Stimulated activated CD4-positive, alpha-beta T cell treated with anti-CD3 and anti-CD28 coated beads, Interleukin-15, amount 100 ng/mL, for 48 hours (primary cell): ENCODE data around the gene PYY.
A peak's percentile ranks its signal among the peaks of the same experiment; 100 is the strongest.
"Not testable (repeated sequence)": the region's sequence is repeated elsewhere in the genome, so short reads cannot be mapped to it uniquely, and the experiment has no call there.

Experiments
- DNase-seq, 2 donors: peaks; one replicate each; pipeline ENCODE4 v3.0.0-alpha.2; 2020; ENCODE audit warnings: low read depth in 2 of 2

The PYY gene

GRCh38 chr17:43953746-43954145 lies at the start of gene PYY:
Gene PYY, minus strand, starts transcription at chr17:43953940. Its CDS starts 457 bp downstream, at chr17:43953483.
- no peak for DNase-seq

GRCh38 chr17:44002141-44002848 lies 48.6 kb upstream of the PYY start:
- DNase-seq = no peak

DNA sequence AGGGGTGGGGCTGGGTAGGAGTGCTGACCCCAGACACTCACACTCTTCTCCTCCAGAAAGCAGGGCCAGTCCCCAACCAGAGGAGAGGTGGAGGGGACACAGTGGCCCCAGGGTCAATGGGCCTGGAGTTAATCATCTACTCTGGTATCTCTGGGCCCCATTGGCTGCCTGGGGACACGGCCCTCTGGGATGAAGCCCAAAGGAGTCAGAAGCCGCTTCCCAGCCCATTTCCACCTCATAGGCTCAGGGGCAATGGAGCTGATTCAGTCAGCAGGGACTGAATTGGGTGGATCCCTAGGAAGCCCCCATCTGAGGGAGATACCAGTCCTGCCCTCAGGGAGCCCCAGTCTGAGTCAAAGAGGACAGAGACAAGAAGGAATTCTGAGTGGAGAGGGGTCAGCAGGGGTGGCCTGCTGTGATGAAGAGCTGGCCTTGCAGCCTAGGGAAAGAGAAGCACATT lies 47.8 kb upstream of the PYY start:
- no peak for DNase-seq

DNA sequence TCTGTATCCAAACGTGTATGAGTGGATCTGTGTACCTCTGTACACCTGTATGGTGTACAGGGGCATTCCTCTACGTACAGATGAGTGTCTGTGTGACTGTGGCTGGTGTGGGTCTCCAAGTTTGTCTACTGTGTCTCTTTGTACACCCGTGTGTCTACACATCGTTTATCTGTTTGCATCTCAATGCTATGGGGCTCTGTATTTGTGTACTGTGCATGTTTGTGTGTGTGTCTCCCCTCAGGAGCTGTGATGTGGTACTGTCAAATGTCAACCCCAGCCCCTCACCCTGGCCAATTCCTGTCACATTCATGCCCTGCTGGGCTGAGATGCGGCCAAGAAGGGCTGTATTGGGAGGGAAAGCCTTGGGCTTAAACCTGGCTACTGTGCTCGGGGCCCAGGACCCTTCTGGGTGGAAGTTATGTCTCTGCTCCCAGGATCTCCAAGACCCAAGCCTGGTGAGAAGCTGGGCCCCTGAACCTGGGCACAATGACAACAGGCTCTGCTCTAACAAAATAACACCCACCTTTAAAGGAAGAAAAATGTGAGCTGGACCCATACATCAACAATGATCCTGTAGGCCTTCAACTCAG lies 47.2 kb upstream of the PYY start:
- no peak for DNase-seq

GRCh38 chr17:44000141-44000860 lies 46.6 kb upstream of the PYY start:
- DNase-seq = no peak

DNA sequence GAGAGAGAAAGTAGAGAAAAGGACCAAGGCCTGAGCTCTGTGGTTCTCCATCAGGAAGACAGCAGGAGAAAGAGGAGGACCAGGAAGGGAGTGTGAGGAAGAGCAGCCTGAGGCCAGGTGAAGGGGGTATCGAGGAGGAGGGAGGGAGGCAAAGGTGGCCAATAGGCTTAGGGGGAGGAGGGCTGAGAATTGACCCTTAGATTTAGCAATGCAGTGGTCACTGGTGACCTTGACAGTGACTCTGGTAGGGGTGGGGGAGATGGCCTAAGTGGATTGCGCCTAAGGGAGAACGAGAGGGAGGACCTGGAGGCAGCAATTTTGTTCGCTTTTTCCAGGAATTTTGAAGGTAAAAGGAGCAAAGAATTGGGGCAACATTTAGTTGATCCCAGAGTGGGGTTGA lies 45.3 kb upstream of the PYY start:
- DNase-seq = no peak

GRCh38 chr17:43998552-43998951 lies 44.8 kb upstream of the PYY start:
- no peak for DNase-seq

- DNase-seq = not testable (repeated sequence)
Observed at GRCh38 chr17:43997180-43997579, 43.4 kb upstream of the PYY start.

DNA sequence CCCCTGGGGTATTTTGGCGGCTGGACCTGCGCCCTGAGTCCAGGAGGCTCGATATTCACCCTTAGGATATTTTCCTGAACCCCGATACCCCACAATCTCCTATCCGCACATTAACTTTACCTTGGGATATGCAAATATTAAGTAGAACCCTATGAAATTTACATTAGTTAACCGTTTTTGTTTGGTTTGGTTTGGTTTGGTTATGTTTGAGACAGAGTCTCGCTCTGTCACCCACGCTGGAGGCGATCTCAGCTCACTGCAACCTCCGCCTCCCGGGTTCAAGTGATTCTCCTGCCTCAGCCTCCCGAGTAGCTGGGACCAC lies 41.4 kb upstream of the PYY start:
- DNase-seq = no peak

- DNase-seq = peak; percentile 50 to 57
Observed at GRCh38 chr17:43994272-43995149, 40.8 kb upstream of the PYY start.

- no peak for DNase-seq
Observed at GRCh38 chr17:43992641-43993040, 38.9 kb upstream of the PYY start.

DNA sequence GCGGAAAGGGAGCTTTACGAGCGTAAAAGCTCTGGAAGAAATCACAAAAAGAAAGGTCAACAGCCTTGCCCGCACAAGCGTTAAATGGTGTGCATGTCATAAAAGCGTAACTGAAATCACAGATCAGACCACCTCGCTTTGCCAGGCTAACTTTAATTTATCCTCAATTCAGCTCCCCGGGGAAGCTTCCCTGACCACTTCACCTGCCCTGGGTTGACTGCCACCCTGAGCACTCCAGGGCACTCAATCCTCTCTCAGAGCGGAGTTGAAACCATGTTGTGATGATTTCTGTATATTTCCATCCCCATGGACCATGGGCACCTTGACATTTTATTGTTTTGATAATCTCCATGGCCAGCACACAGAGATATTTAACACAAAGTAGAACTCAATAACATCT lies 34.6 kb upstream of the PYY start:
- no peak for DNase-seq

DNA sequence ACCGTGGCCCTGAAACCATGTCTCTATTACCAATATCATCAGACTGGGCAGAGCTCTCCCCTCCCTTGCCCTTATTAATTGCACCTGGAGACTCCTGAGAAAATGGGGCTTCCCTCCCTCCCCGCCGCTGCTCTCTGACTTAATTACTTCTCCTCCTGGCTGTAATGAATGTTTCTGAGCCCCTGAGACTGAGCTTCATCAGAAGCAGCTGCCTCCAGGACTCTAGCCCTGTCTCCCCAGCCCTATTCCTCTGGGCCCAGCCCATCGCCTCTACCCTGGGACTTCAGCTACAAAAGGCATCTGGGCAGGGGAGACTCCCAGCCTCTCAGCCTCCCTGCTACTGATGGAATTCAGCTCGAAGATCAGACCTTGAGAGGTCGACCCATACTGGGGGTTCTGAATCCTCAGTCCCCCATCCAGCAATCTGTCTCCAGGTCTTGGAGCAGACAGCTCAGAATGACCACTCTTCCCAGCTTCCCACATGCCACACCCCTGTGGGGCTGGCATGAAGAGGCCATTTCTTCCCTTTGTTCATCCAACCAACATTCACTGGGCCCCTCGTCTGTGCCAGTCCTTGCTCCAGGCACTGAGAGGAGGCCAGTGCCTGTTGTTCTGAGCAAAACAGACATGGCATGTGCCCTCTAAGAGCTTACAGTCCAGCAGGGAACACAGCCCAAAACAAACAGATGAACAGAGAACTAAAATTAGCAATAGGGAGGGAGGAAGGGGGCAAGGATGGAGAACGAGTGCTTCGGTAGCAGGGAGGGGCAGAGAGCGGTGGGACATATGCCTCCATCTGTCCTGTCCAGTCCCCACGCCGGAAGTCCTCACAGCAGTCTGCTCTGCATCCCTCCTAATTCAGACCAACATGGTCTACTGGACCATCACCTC lies 33.6 kb upstream of the PYY start:
- DNase-seq = no peak

GRCh38 chr17:43986225-43986981 lies 32.7 kb upstream of the PYY start:
- DNase-seq = no peak

GRCh38 chr17:43984521-43984920 lies 30.8 kb upstream of the PYY start:
- DNase-seq = no peak

DNA sequence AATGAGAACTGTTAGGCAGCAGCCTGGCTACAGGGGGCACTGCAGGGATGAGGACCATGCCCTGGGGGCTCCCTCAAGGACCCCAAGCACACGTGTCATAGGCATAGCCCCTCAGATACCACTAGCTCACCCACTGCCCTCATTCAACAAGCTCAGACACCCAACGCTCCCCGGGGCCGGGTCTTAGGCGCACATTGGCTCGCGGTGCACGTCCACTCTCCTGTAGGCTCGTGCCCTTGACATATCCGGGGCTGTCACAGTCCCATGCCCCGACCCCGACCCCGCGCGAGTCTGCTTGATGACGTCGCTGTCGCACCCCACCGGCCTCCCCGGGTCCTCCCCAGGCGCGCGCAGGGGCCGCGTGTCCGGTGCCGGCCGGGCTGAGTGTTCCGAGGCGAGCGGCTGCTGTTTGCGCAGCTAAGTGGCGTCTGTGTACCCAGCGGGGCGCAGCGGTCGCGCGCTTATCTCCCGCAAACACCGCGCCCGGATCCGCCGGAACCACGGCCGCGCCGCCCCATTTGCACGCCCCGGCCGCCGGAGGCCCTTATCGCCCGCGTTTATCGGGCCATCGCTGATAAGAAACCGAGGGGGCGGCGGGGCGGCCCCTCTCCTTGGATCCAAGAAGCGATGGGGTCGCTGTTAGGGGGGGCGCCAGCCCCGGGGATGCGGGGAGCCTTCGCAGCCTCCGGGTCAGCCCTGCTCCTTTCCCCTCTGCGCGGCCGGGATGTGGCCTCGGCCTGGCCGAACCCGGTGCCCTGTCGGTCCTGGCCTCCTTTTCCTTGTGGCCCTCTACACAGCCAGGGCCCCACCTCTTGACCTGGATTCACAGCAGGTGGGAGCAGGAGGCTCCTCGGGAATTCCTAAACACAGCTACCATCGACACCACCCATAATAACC lies 30.0 kb upstream of the PYY start:
- no peak for DNase-seq

- DNase-seq = no peak
Observed at GRCh38 chr17:43983196-43983514, 29.4 kb upstream of the PYY start.

DNA sequence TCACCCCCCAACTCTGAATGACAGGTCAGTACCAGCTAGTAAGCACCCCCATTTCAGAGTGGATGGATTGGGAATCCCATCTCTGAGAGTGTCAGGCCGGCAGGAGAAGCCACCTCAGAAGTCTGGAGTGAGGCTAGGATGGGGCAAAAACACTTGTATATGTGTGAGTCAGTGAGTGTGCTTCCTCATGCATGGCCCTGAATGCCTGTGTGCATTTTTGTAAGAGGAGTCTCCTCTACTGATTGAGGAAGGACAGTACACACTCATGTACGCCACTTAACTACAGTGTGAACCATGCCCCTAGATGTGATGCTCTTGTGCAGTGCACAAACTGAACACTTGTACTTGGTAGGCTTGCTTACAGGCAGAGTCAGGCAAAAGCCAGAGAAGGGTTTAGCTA lies 28.4 kb upstream of the PYY start:
- no peak for DNase-seq

DNA sequence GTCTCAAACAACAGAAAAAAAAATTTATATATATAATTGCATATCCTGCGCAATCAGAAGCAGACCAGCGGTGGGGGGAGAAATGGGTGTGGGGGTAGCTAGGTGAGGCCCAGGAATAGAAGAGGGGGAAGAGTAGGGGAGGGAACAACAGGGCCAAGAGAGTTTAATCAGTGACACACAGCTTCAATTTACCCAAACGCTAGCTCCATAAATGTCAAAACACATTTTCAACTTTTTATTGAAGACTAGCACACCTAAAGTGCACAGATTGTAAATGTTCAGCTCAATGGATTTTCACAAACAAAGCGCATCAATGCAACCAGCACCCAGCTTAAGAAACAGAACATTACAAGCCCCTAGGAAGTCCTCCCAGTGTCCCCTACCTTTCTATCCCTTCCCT lies 25.9 kb upstream of the PYY start:
- no peak for DNase-seq

DNA sequence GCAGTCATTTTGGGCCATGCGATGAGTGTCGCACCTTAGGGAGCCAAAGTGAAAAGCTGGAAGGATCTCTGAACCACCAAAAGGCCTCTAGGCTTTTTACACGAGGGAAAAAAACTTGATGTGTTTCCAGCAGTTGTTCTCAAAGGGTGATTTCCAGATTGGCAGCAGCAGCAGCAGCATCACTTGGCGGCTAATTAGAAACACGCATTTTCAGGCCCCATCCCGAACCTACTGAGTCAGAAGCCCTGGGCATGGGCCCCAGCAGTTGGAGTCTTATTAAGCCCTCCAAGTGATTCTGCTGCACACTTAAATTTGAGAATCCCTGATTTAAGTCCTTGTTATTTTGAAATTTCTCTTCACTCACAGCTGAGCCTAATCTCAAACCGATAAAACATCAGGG lies 25.3 kb upstream of the PYY start:
- no peak for DNase-seq
